Measurements from ENCODE around the gene FAM83B. TPM values are rescaled to one million over a fixed set of nuclear protein-coding genes. Genes with fewer than 3 reads are reported as not detected.

FAM83B gene
- total RNA-seq, 1 experiment from 2014 or later = 3.9 TPM

- no peak for TF ChIP-seq ZNF512 (CRISPR knock-in tag; IDR thresholded peaks at IDR 0.05; ENCODE audit: borderline replicate concordance)
- no peak for TF ChIP-seq AFF4 (CRISPR knock-in tag; IDR thresholded peaks at IDR 0.05; ENCODE audit: borderline replicate concordance)
These were observed 64.3 kb downstream of the FAM83B start (continued) for GRCh38 chr6:54910921-54911320.

GRCh38 chr6:54913211-54913610, 66.6 kb downstream of the FAM83B start:
- H3K36me3 Mint-ChIP-seq = no peaks in the 10 kb centered on the region
- no peaks in the 10 kb centered on the region for H3K9me3 Mint-ChIP-seq
- no peak for TF ChIP-seq JAZF1 (CRISPR knock-in tag; IDR thresholded peaks at IDR 0.05)
- TF ChIP-seq TEAD4 (CRISPR knock-in tag; IDR thresholded peaks at IDR 0.05) = no peak
- TF ChIP-seq FOXP4 (CRISPR knock-in tag; IDR thresholded peaks at IDR 0.05) = no peak
- TF ChIP-seq JUN (CRISPR knock-in tag; IDR thresholded peaks at IDR 0.05) = no peak
- TF ChIP-seq NR2C2 (CRISPR knock-in tag; IDR thresholded peaks at IDR 0.05) = no peak
- no peak for TF ChIP-seq STAT6 (CRISPR knock-in tag; conservative IDR thresholded peaks at IDR 0.05; ENCODE audit: low read depth)
- no peak for TF ChIP-seq GABPB1 (CRISPR knock-in tag; IDR thresholded peaks at IDR 0.05)
- no peak for TF ChIP-seq ZNF281 (CRISPR knock-in tag; IDR thresholded peaks at IDR 0.05)
- no peak for TF ChIP-seq RORB (CRISPR knock-in tag; IDR thresholded peaks at IDR 0.05)
- TF ChIP-seq KAT7 (CRISPR knock-in tag; IDR thresholded peaks at IDR 0.05; ENCODE audit: borderline replicate concordance) = no peak
- no peak for TF ChIP-seq NR1H2 (CRISPR knock-in tag; IDR thresholded peaks at IDR 0.05)
- no peak for TF ChIP-seq OVOL2 (CRISPR knock-in tag; IDR thresholded peaks at IDR 0.05; ENCODE audit: borderline replicate concordance)
- no peak for TF ChIP-seq MAX (CRISPR knock-in tag; IDR thresholded peaks at IDR 0.05)
- no peak for TF ChIP-seq TEAD1 (CRISPR knock-in tag; IDR thresholded peaks at IDR 0.05)
- DNase-seq (ENCODE audit: low spot score) (no peak), ATAC-seq (no peak)
- ChIA-PET CTCF (no interaction called here), POLR2A (no interaction called here)
- H3K27me3 Mint-ChIP-seq (ENCODE audit: low read depth) = no peaks in the 10 kb centered on the region
- H3K27ac Mint-ChIP-seq = no peak overlapping the region
- H3K4me1 Mint-ChIP-seq = peaks cover 12% of the 10 kb centered on the region
- no peak overlapping the region for H3K4me3 Mint-ChIP-seq
